HG02852 (cell line): ENCODE results near the gene WDR7.

Experiments used
- ATAC-seq: cut with Tn5 transposase; IDR thresholded peaks from one replicate; pipeline ENCODE4 v1.9.1; 2021; ENCODE audit warnings: mild to moderate bottlenecking, moderate library complexity; ENCODE audit not compliant: unreplicated experiment

Gene WDR7

DNA sequence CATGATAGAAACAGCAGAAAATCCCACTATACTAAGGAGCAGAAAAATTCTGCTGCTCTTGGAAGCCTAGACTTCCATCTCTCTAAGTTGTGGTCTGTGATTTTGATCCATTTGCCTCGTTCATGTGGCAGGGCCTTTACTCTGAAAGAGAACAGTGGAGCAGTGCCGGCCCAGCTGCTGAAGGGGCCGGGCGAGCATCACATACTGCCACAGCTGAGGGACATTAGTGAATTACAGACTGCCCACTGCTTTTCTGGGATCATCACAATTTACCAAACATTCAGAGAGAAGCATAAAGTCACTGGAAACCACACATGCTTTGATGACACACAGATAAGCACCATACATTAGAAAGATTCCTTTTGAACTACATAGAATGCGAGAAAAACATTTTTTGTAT lies 278.7 kb downstream of the WDR7 start:
- ATAC-seq, result no peak

DNA sequence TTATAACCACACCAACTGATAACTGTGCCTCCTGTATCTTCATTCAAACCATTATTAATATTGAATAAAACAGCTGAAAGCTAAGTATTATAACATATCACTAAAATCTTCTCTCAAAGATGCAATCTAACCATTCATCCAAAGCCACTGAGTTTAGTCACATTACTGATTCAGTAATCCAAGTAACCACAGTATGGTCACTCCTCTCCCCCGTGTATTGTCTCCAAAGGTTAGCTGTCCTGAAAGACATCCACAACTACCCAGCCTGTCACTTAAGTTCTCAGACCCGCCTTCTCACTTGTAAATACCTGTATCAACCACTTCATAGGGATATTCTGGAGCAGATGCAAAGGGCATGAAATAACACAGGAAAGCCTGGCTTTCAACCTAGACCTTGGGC lies 282.3 kb downstream of the WDR7 start:
- no peak for ATAC-seq

- ATAC-seq, result no peak
Observed at GRCh38 chr18:56934131-56934530, 283.0 kb downstream of the WDR7 start.

GRCh38 chr18:56934906-56935305 lies 283.7 kb downstream of the WDR7 start:
- ATAC-seq, result no peak

DNA sequence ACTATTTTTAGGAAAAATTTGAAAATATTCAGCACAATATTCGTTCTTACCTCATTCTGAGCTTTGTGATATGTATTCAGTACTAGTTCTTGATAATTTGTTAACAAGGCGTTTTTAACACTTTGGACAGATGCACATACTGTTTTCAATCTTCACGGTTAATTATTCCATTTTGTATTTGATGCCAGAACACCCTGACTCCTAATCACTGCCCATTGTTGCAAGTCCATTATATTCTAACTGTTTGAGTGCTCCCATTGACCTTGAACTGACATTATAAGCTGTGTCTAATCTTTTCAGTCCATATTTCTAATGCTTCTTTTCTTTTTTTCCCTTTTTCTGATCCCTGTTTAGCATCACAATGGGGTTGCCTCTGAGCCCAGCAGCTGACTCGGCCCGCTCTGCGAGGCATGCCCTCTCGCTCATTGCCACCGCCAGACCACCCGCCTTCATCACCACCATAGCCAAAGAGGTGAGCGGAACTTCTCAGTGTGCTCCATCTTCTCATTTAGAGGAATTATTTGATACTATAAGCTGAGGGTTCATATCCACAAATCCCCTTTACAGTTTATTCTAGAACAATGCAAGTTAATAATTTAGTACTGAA lies 284.4 kb downstream of the WDR7 start:
- no peak for ATAC-seq

DNA sequence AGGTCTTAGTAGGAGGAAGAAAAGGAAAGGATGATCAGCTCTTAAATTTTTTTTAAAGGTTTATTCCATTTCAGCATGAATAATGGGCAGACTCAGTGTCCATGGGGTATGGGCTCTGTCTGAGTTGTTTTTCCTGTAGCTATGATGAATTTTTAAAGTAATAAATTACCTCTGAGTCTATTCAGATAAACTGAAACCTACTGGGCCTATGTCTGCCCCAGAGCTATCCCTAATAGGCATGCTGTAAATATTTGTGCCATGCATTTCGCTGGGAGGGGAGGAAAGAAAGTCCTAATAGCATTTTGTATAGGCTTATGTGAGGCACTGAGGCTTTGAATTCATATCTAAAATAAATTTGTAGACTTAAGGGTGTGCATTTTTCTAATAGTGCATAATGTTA lies 285.3 kb downstream of the WDR7 start:
- ATAC-seq, result no peak

DNA sequence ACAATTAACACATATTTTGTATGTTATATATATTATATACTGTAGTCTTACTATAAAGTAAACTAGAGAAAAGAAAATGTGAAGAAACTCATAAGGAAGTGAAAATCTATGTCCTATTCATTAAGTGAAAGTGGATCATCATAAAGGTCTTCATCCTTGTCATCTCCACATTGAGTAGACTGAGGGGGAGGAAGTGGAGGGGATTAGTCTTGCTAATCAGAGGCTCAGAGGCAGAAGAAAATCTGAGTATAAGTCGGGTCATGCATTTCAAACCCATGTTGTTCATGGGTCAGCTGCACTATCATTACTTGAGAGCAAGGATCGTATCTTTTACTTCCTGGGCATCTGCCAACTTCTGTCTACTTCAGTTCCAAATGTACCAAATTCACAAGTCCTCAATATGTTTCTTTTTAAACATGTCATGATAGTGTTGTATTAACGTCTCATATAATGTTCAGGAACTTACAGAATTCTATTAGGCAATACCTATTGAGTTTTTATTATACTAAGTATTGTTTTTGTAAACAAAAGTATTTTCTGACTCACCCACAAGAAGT lies 286.8 kb downstream of the WDR7 start:
- ATAC-seq, result no peak

- no peak for ATAC-seq
Observed at GRCh38 chr18:56945171-56946083, 294.3 kb downstream of the WDR7 start.

DNA sequence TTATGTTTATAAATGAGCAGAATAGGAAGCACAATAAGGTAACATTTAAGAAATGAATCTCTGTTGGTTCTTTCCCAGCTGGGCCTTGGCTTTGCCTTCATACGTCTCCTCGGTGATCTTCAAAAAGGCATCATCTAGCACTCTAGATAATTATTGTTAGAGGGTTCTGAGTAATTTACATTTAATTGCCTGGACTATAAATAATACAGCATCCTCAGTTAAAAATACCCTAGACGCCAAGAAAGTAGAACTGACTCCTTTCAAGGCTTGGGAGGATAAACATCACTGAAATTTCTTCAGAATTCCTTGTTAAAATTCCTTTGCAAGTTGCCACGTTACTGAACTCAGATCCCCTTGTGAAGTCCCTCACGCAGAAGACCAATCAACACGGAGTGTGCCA lies 296.1 kb downstream of the WDR7 start:
- ATAC-seq, result no peak

GRCh38 chr18:56952026-56952425 lies 300.9 kb downstream of the WDR7 start:
- no peak for ATAC-seq

- no peak for ATAC-seq
Observed at GRCh38 chr18:56953428-56954198, 302.5 kb downstream of the WDR7 start.

DNA sequence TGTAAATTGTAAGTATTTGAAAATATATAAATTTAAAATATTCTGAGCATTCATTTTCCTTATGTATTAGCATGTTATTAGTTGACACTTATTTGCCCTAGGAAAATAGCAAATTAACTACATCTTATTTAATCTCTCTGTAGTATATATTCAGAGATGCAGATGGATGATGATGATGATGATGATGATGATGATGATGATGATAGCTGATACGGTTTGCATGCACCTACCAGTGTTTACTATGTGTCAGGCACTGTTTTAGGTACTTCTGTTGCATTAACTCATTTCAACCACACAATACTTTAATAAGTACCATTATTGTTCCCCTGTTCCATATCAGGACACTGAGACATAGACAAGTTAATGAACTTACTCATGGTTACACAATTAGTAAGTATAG lies 304.3 kb downstream of the WDR7 start:
- ATAC-seq, result no peak

- ATAC-seq, result no peak
Observed at GRCh38 chr18:56959120-56959519, 308.0 kb downstream of the WDR7 start.

- no peak for ATAC-seq
Observed at GRCh38 chr18:56962322-56962721, 311.2 kb downstream of the WDR7 start.

DNA sequence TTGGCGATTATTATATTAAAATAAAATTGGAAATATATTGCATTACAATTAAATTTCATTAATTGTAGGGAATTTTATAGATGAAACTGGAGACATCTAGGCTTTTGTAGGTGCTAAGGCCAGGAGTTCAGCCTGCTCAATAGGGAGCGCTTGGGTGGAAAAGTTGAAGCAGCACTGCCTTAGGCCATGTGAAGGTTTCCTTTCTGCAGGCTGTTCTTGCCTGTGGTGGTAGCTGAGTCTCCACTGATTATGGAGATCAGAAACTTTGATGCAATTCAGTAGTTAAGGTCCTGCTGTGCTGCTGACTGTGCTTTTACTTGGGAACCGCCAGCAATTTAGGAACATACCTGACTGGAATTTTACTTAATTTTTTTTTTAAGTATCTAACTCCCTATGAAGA lies 315.9 kb downstream of the WDR7 start:
- no peak for ATAC-seq

GRCh38 chr18:56973487-56973886 lies 322.3 kb downstream of the WDR7 start:
- no peak for ATAC-seq

DNA sequence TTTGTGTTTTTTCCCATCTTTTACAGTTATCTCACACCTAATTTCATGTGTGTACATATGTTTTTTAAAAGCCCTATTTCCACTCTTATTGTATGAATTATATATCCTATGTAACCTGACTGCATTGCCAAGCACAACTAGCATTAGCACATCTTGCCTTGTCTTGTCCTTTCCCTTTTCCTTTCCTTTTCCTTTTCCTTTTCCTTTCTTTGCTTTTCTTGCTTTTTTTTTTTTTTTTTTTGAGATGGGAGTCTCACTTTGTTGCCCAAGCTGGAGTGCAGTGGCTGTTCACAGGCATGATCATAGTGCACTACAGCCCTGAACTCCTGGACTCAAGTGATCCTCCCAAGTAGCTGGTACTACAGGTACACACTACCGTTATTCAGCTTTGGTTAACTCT lies 323.0 kb downstream of the WDR7 start:
- ATAC-seq, result no peak

DNA sequence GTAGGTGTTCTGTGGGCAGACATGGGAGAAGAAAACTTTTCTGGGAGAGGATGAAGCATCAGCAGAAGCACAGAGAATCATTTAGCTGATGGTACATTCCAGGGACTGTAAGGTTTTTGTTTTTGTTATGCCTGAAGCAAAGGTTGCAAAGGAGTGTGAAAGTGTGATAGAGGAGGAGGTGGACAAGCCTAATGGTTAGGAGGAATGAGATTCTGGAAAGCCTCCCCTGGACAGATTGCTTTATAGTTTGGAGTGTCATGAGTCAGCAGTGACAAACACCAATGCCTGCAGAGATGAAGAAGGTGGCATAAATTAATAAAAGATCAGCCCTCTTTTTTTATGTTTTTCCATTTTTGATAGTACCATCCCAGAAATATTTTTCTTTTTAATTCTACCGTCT lies 324.1 kb downstream of the WDR7 start:
- ATAC-seq, result no peak

GRCh38 chr18:56977309-56977708 lies 326.1 kb downstream of the WDR7 start:
- ATAC-seq, result no peak

GRCh38 chr18:56977771-56978170 lies 326.6 kb downstream of the WDR7 start:
- ATAC-seq, result no peak

DNA sequence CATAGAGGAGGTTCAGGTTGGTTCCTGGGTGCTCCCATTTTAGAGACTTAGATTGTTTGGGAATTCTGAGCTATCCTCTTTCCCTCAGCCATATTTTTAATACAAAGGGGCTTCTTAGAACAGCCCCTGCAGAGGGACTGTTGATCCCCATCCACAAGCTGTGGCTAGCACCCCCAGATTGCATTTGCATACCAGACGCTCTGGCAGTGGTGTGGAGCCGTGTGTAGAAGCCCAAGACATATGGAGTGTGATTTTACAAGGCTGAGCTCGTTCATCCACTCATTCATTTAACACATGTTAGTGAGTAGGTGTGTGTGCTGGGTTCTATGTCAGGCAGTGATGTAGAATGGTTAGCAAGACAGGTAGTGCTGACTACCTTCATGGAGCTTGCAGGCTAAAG lies 329.0 kb downstream of the WDR7 start:
- ATAC-seq, result no peak
